GM18868 (cell line): Measurements from ENCODE around the gene CALD1.

Experiments used
- ATAC-seq: cut with Tn5 transposase; IDR thresholded peaks from one replicate; pipeline ENCODE4 v1.9.1; 2021; ENCODE audit warnings: mild to moderate bottlenecking, moderate library complexity; ENCODE audit not compliant: unreplicated experiment

CALD1 gene

DNA sequence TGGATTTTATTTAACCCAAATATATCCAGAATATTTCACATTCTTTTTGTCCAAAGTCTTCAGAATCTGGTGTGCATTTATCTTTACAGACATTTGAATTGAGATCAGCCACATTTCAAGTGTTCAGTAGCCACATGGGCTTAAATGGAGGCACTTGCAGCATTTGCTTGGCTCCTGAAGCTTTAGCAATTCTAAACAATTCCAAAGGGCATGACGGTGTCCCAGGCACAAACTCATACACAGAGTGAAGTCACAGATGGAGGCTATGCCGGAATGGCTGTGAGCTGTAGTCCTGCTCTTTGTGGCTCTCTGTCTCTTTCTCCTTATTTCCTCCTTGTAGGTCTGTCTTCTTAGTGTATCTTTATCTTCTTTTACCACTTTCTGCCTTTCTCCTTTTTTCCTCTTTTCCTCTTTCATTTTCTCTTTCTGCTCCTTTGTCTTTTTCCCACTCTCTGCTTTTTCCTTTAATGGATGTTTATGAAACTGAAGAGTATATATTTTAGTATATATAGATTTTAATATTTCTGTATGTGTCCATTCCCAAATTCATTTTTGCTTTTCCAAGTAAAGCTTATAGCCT lies 214.5 kb downstream of the CALD1 start:
- no peak for ATAC-seq

DNA sequence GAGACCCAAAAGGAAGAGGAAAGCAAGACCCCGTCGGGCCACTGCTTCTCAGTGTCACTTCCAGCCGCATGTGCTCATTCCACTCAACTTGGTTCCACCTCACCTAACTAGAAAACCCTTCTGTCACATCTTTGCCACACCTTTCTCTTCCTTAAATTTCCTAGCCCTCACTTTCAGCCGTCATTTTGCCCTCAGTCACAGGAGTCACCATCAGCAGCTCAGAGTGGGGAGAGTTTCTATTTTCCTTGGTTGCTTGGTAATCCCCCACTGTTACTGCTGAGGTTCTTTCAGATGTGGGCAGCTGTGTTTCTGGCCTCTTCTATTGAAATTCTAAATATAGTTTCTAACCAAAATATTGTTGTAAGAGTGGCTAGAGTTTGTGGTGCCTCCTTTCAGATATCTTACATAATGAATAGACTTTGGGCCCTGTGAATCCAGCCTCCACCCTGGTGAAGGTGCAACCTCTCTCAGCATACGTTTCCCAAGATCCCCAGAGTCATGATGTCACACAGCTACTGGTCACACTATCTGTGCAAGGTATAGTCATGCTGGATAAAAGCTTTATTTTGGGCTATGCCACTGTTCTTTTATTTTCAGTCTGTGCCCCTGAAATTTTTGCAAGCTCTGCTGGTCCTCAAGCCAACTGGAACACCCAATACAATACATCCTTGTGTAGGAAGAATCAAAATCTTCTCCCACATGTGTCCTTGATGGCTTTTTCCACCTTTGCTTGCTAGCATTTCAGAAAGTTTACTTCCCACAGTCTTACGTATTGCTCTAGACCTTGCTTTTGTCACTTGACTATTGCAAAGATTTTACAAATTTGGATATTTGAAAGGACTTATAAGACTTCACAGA lies 216.0 kb downstream of the CALD1 start:
- peak; percentile 47 for ATAC-seq

DNA sequence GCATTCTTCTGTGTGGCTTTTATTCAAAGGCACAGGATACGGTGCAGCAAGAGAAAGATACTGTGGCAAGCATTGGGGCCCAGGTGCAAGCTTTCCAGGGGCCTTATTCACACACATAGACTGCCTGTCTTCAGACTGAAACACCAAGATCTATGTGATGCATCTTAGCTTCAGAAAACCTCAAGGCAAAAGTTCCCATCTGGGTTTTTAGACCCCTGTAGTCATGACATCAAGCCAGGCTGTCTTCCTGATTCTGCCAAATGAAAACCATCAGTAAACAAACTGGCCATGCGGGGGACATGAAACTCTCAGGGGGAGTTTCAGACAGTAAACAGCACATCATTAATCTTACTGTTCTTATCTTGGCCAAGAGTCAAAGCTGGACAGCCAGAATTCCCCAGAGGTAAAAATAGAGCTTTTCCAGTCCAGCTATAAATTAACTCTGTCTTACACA lies 216.7 kb downstream of the CALD1 start:
- ATAC-seq: peak; percentile 49

DNA sequence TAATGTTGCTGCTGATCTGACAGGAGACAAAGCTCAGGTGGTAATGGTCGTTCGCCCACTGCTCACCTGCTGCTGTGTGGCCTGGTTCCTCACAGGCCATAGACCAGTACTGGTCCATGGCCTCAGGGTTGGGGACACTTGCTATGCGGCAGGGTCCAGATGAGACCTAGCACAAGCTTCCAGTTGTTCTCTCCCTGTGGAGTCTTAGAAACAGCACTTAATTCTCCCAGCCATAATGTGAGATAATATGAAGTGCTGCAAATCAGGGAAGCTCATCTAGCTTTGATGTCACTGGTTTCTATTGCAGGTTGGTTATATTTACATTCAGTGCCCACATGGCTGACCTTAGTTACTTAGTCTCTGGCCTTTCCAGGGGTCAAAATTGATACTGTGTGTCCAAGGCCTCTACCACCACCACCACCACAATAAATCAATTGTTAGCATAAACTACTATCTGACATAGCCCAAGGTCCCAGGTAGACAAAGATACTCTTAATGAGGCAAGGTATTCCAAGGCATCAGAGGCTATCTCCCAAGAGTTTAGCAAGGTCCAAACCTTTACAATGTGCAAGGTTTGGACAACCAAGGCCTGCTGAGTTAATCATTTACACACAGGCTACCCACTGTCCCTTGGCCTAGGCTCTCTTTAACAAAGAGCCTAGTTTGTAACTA lies 217.9 kb downstream of the CALD1 start:
- ATAC-seq: no peak

DNA sequence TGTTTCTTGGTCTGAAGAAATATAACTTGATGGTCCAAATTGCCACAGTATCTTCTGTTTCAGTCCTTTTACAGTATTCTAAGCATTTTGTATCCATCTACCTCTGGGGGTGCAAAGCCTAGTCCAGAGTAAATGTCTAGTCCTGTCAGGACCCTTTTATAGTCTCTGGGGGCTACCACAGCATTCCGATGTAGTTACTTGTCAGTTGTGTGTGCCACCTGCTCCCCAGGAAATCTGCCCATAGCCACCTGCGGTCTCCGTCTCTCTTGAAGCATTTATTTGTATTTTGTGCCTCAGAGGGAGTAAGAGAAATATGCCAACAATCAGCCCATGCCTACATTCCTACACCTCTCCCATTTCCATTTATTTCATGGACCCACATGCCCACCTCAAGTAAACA lies 219.7 kb downstream of the CALD1 start:
- no peak for ATAC-seq

DNA sequence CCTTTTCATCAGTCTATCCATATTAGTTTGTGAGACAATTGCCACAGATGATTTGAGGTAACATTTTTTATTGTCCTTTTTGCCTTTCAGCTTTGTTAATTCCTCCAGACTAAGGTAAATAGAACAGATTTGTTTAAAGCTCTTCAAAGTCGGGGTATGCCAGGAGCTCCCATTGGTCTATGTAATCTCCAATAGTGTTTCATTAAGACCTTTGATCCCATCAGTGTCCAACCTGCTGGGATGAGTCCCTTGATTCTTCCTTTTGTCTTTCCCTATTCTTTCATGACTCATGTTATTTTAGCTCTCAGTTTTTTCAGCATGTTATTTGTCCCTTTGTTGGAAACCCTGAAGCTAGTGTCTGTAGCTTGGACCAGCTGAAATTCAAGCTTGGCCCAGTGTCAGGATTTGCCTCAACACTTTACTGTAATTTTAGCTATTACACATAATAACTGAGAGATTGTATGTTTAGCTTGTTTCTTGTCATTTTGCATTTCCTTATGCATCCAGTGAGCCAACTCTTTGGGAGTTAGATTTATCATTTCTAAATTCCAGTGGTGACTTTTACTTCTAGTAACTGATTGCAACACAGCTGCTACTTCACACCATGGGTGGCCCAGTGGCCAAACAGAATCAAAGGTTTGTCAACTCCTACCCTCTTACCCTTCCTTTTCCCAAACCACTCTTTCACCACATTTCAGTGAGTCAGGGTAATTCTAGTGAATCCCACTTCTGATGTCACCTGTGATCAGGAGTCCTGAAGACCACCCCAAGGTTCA lies 222.1 kb downstream of the CALD1 start:
- no peak for ATAC-seq

DNA sequence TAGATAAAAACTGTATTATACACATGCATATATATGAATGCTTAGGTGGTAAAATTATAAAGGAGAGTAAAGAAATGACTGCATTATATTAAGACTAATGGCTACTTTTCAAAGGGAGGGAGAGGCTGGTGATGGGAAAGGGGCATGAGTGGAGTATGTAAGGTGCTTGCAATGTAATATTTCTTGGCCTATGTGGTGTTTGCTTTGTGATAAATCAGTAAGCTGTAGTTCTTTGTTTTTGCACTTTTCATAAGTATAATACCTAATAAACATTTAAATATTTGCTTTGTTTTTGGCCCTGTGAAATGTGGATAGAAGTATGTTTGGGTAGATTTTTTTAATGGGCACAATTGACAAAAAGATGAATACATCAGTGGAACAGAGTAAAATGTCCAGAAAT lies 232.8 kb downstream of the CALD1 start:
- ATAC-seq: no peak
